ENCODE data around the gene APOA1. TPM values are rescaled to one million over a fixed set of nuclear protein-coding genes. Genes with fewer than 3 reads are reported as not detected.

APOA1 gene
- polyA plus RNA-seq, 3 donors, result 79.4 to 134 (median 123) TPM

DNA sequence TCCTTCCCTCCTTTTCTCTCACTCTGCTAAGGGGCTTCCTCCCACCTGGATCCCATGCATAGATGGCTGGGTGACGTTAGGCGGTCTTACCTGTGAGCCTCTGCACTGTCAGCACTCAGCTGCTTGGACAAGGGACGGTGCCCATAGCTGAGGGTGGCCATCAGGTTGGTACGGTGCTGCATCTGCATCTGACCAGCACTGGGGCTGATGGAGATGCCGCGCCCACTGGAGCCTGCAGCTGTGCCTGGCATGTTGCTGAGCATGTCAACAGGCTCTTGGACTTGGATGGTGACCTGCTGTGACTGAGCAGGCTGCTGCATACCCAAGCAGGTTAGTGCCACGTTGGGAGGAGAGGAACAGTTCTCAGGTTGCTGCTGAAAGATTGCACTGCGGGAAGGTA is 21.8 kb upstream of the APOA1 start:
- no peak for DNase-seq (ENCODE audit: low read depth in 3 of 3, low spot score in 2 of 3)

DNA sequence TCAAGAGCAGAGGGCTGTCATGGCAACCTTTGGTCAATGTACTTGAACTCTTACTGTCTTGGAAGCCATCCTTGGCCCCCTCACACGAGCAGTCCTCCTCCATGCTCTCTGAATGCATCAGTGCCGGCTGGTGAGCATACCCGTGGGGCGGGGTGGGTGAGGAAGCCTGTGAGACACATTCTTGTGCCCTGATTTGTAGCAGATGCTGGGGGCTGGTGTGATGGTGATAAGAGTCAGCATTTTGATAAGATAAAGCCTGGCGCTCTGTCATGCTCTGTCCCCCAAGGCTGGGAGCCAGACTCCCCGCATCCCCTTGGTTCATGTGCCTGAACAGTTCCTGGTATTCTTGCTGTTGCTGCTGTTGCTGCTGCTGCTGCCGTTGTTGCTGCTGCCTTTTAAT is 20.5 kb upstream of the APOA1 start:
- DNase-seq (ENCODE audit: low read depth in 3 of 3, low spot score in 2 of 3), result no peak

DNA sequence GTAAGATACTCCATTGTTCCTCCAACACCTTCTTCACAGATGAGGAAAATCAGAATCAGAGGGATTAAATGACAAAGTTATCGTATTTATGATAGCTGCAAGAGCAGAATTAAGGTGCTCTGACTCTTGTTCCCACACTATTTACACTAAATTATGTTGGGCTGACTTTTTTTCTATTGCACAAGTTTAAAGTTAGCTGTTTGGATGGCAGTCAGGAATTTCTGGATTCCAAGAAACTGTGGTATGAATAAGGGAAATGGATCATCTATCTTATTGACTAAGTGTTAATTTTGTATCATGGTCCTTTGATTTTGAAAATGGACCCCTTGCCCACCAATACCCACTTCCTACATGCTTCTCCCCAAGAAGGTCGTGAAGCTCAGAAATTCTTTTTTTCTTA is 19.9 kb upstream of the APOA1 start:
- DNase-seq (ENCODE audit: low read depth in 3 of 3, low spot score in 2 of 3), result no peak

DNA sequence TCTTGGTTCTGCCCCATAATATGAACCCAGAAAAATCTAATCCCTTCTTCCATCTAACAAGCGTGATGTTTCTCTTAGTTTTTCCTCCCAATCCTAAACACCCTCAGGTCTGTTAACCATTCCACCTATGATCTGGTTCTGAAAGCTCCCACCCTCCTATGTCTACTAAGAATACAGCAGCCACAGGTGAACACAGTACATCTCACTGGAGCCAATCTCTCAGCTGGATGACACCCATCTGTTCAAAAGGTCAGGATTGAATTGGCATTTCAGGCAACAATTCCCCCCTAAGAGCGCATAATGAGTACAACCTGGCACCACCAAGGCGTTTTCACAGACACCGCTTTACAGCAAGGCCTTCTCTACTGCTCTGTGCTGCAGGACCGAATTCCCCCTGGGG is 19.0 kb upstream of the APOA1 start:
- no peak for DNase-seq (ENCODE audit: low read depth in 3 of 3, low spot score in 2 of 3)

DNA sequence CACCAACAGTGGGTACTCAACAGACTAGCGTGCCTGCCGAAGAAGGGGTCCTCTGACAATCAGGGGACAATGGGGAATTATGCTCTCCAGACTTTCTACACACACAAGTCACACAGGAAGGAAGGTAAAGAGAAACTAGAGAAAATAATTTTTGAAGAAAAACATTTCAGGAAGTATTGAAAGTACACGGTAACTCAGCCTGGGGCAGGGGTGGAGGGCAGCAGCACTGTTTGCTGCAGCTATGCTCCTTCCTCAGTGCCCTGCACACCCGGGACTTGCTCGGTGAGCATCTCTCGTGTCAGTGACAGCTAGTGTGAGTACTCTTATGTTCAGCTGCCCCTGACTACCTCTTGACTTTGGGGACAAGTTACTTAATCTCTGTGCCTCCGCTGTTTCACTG is 18.0 kb upstream of the APOA1 start:
- DNase-seq (ENCODE audit: low read depth in 3 of 3, low spot score in 2 of 3), result no peak

DNA sequence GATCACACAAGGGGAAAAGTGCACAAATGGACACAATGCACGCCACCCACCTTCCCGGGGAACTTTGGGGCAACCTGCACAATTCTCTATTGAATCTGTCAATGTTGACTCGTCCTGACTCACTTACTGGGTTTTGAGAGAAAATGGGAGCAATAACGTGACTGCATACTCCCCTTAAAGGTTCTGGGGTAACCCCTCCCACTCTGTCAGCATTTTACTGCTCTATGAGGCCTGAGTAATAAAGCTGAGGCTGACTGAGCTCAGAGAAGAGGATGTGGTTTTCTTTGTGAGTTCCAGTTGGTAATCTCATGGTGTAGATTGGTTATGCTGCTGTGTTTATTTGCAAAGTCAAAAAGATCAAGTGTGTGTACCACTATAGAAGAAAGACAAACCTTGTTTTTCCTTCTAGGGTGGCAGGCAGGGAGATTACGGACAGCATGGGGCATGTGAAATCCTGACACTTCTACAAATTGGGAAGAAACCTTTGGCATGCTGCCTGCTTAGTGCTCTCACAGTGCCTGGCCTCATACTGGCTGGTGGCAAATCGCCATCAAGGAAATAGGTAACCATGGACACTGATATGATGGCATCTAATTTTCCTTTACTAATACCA is 16.1 kb upstream of the APOA1 start:
- no peak for DNase-seq (ENCODE audit: low read depth in 3 of 3, low spot score in 2 of 3)

DNA sequence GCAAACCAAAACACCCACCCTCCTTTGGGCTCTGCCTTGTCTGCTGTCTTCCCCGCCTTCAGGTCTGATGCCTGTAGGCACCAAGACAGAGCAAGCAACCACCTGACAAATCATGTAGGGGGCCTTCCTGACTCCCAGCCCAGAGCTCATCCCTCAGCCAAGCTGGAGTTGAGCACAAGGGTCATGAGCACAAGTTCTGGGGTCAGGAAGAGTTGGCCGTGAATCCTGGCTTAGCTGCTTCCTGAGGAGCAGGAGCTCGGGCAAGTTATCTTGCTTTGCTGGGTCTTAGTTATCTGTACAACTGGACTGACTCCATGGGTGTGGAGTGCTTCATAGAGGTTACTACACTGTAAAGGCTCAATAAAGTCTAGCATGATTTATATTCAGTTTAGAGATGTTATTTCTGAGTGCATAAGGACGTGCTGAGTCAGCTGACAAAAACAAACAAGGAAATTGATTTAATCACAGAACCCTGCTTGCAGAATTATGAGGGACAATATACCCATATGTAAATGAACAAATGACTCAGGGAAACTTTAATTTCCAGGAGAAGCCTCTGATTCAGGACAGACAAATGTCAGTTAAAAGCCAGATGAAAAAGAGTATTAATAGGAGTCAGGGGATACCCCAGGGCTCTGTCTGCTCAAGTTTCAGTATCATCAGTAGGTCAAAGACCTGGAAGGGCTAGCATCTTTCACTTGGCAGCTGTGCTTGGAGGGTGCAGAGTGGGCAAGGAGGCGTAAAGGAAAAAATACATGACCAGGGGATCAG is 15.0 kb upstream of the APOA1 start:
- no peak for DNase-seq (ENCODE audit: low read depth in 3 of 3, low spot score in 2 of 3)

DNA sequence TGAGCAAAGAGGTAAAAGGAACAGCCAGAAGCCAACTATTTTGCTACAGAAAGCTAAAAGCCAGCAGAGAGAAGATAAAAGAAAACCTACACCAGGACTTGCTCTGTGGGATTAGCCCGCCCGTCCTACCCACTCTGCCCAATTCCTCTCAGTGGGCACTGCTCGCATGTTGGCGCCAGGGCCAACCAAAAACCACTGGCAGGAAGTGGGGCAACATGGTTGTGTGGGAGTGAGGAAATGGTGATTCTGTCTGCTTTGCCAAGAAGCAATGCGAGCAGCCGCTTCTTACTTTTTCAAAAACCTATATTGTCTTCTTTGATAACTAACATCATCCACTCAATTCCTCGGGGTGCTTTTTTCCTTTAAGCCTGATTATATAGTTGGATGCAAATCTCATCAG is 14.2 kb upstream of the APOA1 start:
- no peak for DNase-seq (ENCODE audit: low read depth in 3 of 3, low spot score in 2 of 3)

DNA sequence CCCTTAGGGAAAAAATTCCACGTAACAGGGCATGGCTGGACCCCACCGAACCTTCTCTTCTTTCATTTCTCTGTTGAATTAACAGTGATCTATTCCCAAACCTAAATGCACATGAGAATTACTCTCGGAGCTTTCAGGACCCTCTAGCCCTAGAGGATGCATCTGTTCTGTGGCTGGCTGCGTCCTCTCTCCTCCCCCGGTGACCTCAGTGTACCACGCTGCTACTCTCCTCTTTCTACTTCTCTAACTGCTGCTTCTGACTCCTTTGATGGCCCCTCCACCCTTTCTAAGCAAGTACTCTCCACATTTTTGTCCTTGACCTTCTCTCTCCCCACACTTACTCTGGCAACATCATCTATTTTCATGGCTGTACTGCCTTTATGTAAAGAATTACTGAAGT is 12.1 kb upstream of the APOA1 start:
- DNase-seq (ENCODE audit: low read depth in 3 of 3, low spot score in 2 of 3), result no peak

DNA sequence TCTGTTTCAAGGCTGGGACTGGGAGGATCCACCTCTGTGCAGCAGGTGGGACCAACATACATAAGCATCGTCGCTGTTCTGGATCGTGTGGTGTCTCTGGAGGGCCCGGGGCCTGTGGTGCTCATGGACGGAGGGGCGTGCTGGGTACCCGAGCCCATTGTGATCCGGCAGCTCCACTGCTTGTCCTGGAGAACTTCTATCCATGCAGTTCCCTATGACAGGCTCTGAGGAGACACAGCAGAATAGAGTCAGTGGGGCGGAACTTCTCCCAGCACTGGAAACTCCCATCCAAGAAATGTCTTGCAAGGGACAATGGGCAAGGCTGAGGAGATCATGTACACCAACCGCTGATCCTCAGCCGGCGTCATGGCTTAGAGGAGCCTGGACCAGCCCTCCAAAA is 11.6 kb upstream of the APOA1 start:
- no peak for DNase-seq (ENCODE audit: low read depth in 3 of 3, low spot score in 2 of 3)

DNA sequence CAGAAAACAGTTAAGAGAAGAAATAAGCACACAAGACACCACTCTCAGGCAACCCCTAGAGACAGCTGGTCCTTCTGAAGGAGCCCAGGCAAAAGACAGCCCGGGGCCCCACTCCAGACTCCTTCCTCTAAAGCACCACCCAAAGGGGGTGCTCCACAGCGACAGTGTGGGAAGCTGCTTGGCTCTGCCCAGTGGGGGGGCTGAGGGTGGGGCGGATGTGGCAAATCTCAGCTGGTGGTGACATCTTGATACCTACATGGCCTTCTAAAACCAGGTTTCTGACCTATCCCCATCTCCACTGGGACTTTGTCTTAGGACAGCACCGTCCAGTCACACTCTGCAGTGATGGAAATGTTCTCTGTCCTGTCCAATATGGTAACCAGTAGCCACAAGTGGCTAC is 10.2 kb upstream of the APOA1 start:
- DNase-seq (ENCODE audit: low read depth in 3 of 3, low spot score in 2 of 3), result no peak

DNA sequence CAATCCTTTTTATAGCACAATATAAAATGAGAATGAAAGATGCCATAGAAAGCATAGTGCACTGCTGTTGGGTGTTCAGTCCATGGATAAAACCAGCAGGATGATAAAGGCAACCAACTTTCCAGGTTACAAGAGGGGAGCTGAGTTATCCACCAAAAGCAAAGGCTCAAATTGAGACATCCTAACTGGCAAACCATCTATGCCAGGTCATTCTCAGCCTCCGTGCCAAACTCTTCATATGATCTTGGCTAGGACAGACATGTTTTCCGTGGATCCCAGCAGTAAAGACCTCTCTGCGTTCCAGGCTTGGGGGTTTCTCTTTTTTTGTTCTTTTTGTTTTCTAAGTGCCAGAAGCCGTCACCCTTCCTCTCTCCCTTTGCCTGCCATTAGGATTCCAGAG is 7.3 kb upstream of the APOA1 start:
- DNase-seq (ENCODE audit: low read depth in 3 of 3, low spot score in 2 of 3), result no peak

DNA sequence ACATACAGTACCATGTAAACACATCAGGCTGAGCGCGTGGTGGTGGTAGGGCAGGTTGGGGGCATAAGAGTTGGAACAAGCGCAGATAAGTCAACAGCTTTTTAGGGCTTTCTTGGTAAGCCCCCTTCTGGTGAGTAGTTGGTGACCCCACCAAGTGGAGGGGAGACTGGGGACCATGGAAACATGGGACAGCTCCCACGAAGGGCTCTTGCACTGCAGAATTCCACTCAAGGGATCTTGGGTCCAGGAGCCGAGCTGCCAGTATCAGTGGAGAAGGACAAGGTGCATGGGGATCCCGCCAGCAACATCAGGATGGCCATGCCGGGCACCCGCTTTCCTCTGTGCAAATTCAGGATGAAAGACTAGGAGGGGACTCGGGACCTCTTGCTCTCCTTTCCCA is 6.2 kb upstream of the APOA1 start:
- DNase-seq (ENCODE audit: low read depth in 3 of 3, low spot score in 2 of 3), result no peak

DNA sequence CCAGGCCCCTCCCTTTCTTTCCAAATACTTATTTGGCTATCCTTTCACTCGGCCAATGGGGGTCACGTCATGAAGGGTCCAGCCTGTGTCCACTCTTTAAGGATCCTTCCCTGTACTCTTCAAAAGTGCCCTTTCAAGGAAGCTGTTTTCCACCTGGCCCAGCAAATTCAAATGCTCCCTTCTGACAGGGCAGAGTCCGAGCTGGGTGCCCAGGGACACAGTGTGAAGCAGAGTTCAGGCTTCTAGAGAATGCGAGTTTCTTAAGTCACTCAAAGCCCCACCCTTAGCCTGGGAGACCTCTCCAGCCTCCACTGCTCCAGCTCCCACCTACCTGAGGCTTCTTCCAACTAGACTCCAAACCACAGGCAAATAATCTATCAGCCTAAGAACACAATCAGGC is 5.5 kb upstream of the APOA1 start:
- DNase-seq (ENCODE audit: low read depth in 3 of 3, low spot score in 2 of 3), result no peak

DNA sequence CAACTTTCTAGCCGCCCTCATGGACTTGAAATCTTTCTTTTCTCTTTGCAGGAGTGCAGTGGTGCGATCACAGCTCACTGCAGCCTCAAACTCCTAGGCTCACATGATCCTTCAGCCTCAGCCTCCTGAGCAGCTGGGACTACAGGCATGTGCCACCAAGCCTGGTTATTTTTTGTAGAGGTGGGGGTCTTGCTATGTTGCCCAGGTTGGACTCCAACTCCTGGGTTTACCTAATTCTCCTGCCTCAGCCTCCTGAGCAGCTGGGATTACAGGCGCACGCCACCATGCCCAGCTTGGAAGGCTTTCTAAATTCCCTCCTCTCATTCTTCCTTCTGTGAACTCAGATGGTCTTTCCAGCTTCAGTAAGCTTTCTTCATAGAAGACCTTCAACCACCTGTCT is 4.7 kb upstream of the APOA1 start:
- no peak for DNase-seq (ENCODE audit: low read depth in 3 of 3, low spot score in 2 of 3)

DNA sequence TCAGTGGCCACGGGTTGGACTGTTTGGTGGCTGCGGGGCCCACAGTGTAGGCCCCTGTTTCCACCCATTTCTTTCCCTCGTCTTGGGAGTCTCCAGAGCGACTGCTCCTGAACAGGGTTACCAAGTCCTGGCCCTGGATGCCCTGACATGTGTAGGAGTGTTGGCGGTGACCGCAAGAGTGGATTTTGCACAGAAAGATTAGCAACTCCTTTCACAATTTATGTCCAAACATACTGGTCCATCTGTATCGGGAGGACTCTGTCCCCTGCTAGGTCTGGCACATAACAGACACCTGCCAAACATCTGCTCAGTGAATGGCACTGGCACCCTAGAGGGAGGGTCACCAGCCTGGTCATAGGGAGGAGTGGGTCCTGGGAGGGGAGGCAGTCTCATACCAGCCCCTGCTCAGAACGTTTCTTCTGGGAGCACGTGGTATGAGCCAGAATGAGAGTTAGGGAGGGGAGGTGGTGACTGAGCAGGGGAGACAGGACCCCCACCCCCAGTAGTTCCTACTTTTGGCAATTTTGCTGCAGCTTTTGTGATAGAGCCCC is 3.4 kb upstream of the APOA1 start:
- DNase-seq (ENCODE audit: low read depth in 3 of 3, low spot score in 2 of 3), result no peak

DNA sequence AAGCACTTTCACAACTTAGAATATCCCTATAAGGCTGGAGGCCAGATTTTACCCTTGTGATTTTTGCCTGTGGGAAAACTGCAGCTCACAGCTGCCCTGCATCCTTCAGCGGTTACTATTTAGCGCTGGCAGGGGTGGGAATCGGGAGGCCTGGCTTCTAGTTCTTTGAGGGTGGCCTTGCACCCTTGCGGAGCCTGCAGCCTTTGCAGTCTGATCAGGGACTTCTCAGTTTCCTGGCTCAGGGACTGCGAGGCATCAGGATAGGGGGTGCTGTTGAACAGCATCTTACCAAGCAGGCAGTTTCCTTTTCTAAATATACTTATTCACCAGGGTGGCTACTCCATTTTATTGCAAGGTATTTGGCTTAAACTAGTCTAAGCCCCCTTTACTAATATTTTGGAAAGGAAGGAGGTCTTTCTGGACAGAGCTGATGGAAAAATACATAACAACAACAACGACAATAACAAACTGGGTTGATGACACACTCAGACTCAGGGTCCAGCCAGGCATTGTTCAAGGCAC is 2.9 kb upstream of the APOA1 start:
- DNase-seq (ENCODE audit: low read depth in 3 of 3, low spot score in 2 of 3), result no peak

DNA sequence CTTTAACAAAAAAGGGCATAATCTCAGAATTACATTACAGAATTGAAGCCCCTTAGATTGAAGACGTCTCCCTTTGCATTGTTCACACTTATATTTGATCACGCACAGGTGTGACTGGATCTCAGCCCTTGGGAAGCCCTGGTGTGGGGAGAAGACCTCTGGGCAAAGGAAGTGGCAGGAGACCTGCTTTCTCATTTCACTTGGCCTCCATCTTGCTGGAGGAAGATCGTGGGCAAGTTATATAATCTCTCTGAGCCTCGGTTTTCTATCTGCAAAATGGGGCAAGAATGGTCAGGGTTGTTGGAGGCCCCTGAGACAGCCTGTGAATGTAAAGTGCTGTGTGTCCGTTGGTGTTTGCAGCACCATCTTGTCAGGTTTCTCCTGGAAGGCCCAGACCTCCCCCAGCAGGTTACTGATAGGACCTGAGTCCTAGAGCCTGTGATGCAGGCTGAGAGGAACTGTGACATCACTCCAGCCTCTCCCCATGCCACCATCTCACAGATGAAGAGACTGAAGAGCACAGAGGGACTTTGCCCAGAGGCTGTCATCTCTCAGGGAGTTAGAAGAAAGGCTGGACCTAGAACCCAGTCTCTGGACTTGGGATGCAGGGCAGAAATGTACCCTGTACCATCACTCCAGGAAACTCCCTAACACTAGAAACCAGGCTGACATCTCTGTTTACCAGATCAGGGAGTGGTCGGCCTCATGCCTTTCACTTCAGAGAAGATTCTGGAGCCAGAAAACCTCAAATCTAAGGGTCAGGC is 1.1 kb upstream of the APOA1 start:
- DNase-seq (ENCODE audit: low read depth in 3 of 3, low spot score in 2 of 3), result no peak

DNA sequence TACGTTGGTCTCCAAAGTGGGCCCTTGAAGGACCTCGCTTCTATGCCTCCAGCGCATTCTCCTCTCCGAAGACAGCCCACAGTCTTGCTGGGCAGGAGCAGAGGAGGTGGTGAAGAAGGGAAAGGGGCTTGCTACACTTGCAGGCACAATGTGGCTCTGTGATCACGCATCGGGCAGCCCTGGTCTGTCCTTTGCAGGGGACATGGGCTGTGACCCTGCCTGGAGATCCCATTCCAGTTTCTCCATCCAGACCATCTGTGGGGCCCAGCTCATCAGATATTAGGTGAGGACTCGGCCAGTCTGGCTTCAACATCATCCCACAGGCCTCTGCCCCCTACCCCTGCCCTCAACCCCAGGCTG is 810 bp downstream of the APOA1 start:
- DNase-seq (ENCODE audit: low read depth in 3 of 3, low spot score in 2 of 3), result no peak

DNA sequence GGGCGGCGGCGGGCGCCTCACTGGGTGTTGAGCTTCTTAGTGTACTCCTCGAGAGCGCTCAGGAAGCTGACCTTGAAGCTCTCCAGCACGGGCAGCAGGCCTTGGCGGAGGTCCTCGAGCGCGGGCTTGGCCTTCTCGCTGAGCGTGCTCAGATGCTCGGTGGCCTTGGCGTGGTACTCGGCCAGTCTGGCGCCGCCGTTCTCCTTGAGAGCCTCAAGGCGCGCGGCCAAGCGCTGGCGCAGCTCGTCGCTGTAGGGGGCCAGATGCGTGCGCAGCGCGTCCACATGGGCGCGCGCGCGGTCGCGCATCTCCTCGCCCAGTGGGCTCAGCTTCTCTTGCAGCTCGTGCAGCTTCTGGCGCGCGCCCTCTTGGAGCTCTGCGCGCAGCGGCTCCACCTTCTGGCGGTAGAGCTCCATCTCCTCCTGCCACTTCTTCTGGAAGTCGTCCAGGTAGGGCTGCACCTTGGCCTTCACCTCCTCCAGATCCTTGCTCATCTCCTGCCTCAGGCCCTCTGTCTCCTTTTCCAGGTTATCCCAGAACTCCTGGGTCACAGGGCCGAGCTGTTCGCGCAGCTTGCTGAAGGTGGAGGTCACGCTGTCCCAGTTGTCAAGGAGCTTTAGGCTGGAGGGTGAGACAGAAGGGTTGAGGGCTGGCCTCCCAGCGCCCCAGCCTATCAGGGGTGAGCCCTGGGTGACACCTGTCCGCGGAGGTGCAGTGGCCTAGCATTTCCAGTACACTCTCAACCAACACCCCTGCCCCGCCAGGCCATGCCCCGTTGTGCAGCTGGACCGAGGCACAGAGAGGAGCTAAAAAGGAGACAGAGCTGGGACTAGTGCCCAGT is 1.4 kb downstream of the APOA1 start:
- DNase-seq (ENCODE audit: low read depth in 3 of 3, low spot score in 2 of 3), result peak; percentile 80 to 83 (median 81)

Measured in right renal cortex interstitium (tissue), 3 donors.